Tibial artery (tissue), 4 donors: ENCODE results near the gene PIP4K2C.
A peak's percentile ranks its signal among the peaks of the same experiment; 100 is the strongest.

Experiments
- DNase-seq, 2 donors: peaks; one replicate each; pipeline ENCODE4 v3.0.0-alpha.2; 2019
- H3K27ac ChIP-seq, 2 donors: fragments of 200-600 bp; sonication (generic) in 1 of 2; 1 replicate in 1 of 2; 2 replicates in 1 of 2; pipeline ENCODE4 v1.5.1; 2018 to 2019; ENCODE audit warnings: mild to moderate bottlenecking in 1 of 2
- H3K27me3 ChIP-seq, 2 donors: fragments of 200-600 bp; sonication (generic) in 1 of 2; one replicate each; pipeline versions ENCODE4 v1.5.1 to v1.6.0; 2016 to 2019
- H3K36me3 ChIP-seq, 3 donors: fragments of 200-600 bp; sonication (generic) in 2 of 3; one replicate each; pipeline ENCODE4 v1.5.1; 2016 to 2019; ENCODE audit warnings: mild to moderate bottlenecking in 2 of 3
- H3K4me1 ChIP-seq, 4 donors: fragments of 200-600 bp; sonication (generic) in 2 of 4; 1 replicate in 3 of 4; 2 replicates in 1 of 4; pipeline ENCODE4 v1.5.1; 2016 to 2019
- H3K4me3 ChIP-seq, 2 donors: fragments of 200-600 bp; sonication (generic) in 1 of 2; 1 replicate in 1 of 2; 2 replicates in 1 of 2; pipeline ENCODE4 v1.5.1; 2018 to 2019; ENCODE audit warnings: mild to moderate bottlenecking in 2 of 2
- H3K9me3 ChIP-seq, 3 donors: fragments of 200-600 bp; sonication (generic) in 1 of 3; one replicate each; pipeline ENCODE4 v1.5.1; 2016 to 2019
- CTCF ChIP-seq, 2 experiments: fragments of 200-600 bp in 1 of 2; fragments of 450-650 bp in 1 of 2; IDR thresholded peaks; one replicate each; pipeline ENCODE4 v1.5.1; 2017 to 2019; ENCODE audit warnings: antibody characterized with exemption in 2 of 2, mild to moderate bottlenecking in 1 of 2, moderate library complexity in 1 of 2
- intact Hi-C: fragments of 100-400 bp; cut with DNase I; formaldehyde crosslinking; loops from one replicate; pipeline ENCODE4 v1.15.0; 2023; ENCODE audit warnings: low total_unique reads

PIP4K2C gene

GRCh38 chr12:57606399-57606798 lies 15.4 kb downstream of the PIP4K2C start:
- no peaks in the 10 kb centered on the region for H3K9me3 ChIP-seq
- no peaks in the 10 kb centered on the region for H3K27me3 ChIP-seq
- H3K4me3 ChIP-seq, result no peak overlapping the region
- intact Hi-C loops, result no loop called here
- peaks cover 0 to 48% (median 38%) of the 10 kb centered on the region in 4 donors for H3K4me1 ChIP-seq
- DNase-seq, result no peak
- H3K27ac ChIP-seq, result peak overlapping the region; percentile 99 to 100
- no peak for TF ChIP-seq CTCF (IDR thresholded peaks at IDR 0.05)
- peaks cover 3 to 39% (median 9%) of the 10 kb centered on the region in 3 donors for H3K36me3 ChIP-seq

- peak overlapping the region; percentile 99 to 100 for H3K27ac ChIP-seq
- no peaks in the 10 kb centered on the region for H3K9me3 ChIP-seq
- peaks cover 3 to 35% (median 4%) of the 10 kb centered on the region in 3 donors for H3K36me3 ChIP-seq
- no peak for DNase-seq
- TF ChIP-seq CTCF (IDR thresholded peaks at IDR 0.05), result no peak
- intact Hi-C loops, result no loop called here
- H3K4me1 ChIP-seq, result peaks cover 0 to 49% (median 38%) of the 10 kb centered on the region in 4 donors
- H3K27me3 ChIP-seq, result no peaks in the 10 kb centered on the region
- H3K4me3 ChIP-seq, result no peak overlapping the region
These were observed 15.8 kb downstream of the PIP4K2C start for GRCh38 chr12:57606821-57607220.

GRCh38 chr12:57607958-57608663 lies 17.1 kb downstream of the PIP4K2C start:
- H3K36me3 ChIP-seq, result peaks cover 0 to 26% (median under 1%) of the 10 kb centered on the region in 3 donors
- TF ChIP-seq CTCF (IDR thresholded peaks at IDR 0.05), result no peak
- H3K27me3 ChIP-seq, result no peaks in the 10 kb centered on the region
- no peaks in the 10 kb centered on the region for H3K9me3 ChIP-seq
- H3K4me3 ChIP-seq, result no peak overlapping the region
- intact Hi-C loops, result no loop called here
- H3K4me1 ChIP-seq, result peaks cover 0 to 62% (median 48%) of the 10 kb centered on the region in 4 donors
- no peak for DNase-seq
- H3K27ac ChIP-seq, result peak overlapping the region; percentile 97 to 99

- H3K27ac ChIP-seq, result peak overlapping the region; percentile 97 to 99
- TF ChIP-seq CTCF (IDR thresholded peaks at IDR 0.05), result no peak
- H3K4me3 ChIP-seq, result peak overlapping the region; percentile 82 to 85
- peaks cover 0 to 63% (median 54%) of the 10 kb centered on the region in 4 donors for H3K4me1 ChIP-seq
- no peaks in the 10 kb centered on the region for H3K27me3 ChIP-seq
- no peaks in the 10 kb centered on the region for H3K9me3 ChIP-seq
- DNase-seq, result no peak
- peaks cover 0 to 37% (median 12%) of the 10 kb centered on the region in 3 donors for H3K36me3 ChIP-seq
- intact Hi-C loops, result no loop called here
These were observed 18.2 kb downstream of the PIP4K2C start for GRCh38 chr12:57609101-57609780.

- Histone ChIP-seq H3K27me3 (no peaks in the 10 kb centered on the region), H3K36me3 (peaks cover 7 to 44% (median 18%) of the 10 kb centered on the region in 3 donors), H3K27ac (peak overlapping the region; percentile 97 to 99), H3K9me3 (no peaks in the 10 kb centered on the region), H3K4me1 (peaks cover 0 to 68% (median 55%) of the 10 kb centered on the region in 4 donors), H3K4me3 (peak overlapping the region; percentile 82 to 85)
- TF ChIP-seq CTCF (IDR thresholded peaks at IDR 0.05), result no peak
- peak in 1 of 2 donors; percentile 76 for DNase-seq
- intact Hi-C loops, result loop anchor here (10.0 kb wide), 1 partner anchor 85 kb away; the partner anchor contains the start of genes DDIT3 and MBD6
These were observed 19.0 kb downstream of the PIP4K2C start for GRCh38 chr12:57609781-57610553.
